ENCODE results near the gene SRC. TPM values are rescaled to one million over a fixed set of nuclear protein-coding genes. Genes with fewer than 3 reads are reported as not detected.

SRC gene
- total RNA-seq, 2 donors from 2014 or later, result 61.2 to 149 TPM

DNA sequence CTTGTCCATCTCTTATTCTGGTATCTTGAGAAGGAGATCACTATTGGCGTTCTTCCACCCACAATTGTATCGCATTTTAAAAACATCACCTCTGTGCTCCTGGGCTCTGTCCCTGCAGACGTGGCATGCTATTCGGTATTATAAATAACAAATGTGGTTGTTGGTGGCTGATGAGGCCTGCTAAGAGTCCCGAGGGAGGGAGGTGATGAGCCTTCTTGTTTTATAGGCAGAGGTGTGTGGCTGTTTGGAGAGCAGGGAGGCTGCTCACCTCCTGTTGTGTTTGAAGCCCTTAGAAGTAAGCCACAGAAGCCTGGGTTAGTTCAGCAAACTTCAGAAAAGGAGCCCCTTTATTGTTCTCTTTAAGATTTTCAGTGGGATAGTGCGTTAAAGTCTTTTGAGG is 40.9 kb upstream of the SRC start:
- Histone ChIP-seq H3K27ac (peak overlapping the region in 1 of 2 donors; percentile 12), H3K36me3 (no peaks in the 10 kb centered on the region), H3K4me1 (replicated peaks) (peaks cover 25% of the 10 kb centered on the region), H3K9me3 (no peaks in the 10 kb centered on the region), H3K27me3 (replicated peaks; ENCODE audit: insufficient read depth) (no peaks in the 10 kb centered on the region), H3K4me3 (no peak overlapping the region)
- WGBS, result 55% methylated on average over 6 of the region's 6 CpGs
- intact Hi-C loops (cut with DNase I), result no loop called here
- no peak for TF ChIP-seq POLR2AphosphoS5 (IDR thresholded peaks at IDR 0.05)
- TF ChIP-seq, protein P1, sequence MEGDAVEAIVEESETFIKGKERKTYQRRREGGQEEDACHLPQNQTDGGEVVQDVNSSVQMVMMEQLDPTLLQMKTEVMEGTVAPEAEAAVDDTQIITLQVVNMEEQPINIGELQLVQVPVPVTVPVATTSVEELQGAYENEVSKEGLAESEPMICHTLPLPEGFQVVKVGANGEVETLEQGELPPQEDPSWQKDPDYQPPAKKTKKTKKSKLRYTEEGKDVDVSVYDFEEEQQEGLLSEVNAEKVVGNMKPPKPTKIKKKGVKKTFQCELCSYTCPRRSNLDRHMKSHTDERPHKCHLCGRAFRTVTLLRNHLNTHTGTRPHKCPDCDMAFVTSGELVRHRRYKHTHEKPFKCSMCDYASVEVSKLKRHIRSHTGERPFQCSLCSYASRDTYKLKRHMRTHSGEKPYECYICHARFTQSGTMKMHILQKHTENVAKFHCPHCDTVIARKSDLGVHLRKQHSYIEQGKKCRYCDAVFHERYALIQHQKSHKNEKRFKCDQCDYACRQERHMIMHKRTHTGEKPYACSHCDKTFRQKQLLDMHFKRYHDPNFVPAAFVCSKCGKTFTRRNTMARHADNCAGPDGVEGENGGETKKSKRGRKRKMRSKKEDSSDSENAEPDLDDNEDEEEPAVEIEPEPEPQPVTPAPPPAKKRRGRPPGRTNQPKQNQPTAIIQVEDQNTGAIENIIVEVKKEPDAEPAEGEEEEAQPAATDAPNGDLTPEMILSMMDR (IDR thresholded peaks at IDR 0.05), result no peak
- TF ChIP-seq POLR2A (IDR thresholded peaks at IDR 0.05), result no peak
- no peak for DNase-seq (ENCODE audit: low spot score)

DNA sequence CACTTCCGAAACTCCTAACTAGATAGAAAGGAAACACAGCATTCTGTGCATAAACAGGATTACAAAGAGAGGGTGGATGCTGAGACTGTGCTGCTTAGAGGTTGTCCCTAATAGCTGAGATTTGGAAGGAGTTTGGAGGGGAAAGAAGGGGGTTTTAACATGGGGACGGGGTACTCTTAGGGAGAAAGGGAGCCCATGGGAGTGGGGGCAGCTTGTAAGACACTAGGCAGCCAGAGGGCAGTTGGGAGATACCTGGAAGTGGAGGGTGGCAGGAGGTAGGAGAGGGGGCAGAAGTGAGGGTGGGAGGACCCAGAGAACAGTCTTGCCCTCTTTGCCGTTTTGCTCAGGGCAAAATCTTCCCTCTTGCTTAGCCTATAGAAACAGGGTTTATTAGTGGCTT is 40.1 kb upstream of the SRC start:
- no peaks in the 10 kb centered on the region for H3K27me3 ChIP-seq (replicated peaks; ENCODE audit: insufficient read depth)
- TF ChIP-seq POLR2AphosphoS5 (IDR thresholded peaks at IDR 0.05) (no peak), POLR2A (IDR thresholded peaks at IDR 0.05) (no peak)
- TF ChIP-seq, protein P1 (IDR thresholded peaks at IDR 0.05), result no peak
- H3K36me3 ChIP-seq, result no peaks in the 10 kb centered on the region
- H3K4me3 ChIP-seq, result no peak overlapping the region
- peaks cover 29% of the 10 kb centered on the region for H3K4me1 ChIP-seq (replicated peaks)
- intact Hi-C loops (cut with DNase I), result no loop called here
- H3K27ac ChIP-seq, result no peak overlapping the region
- WGBS, result 59% methylated on average over 3 of the region's 3 CpGs
- DNase-seq (ENCODE audit: low spot score), result no peak
- no peaks in the 10 kb centered on the region for H3K9me3 ChIP-seq

DNA sequence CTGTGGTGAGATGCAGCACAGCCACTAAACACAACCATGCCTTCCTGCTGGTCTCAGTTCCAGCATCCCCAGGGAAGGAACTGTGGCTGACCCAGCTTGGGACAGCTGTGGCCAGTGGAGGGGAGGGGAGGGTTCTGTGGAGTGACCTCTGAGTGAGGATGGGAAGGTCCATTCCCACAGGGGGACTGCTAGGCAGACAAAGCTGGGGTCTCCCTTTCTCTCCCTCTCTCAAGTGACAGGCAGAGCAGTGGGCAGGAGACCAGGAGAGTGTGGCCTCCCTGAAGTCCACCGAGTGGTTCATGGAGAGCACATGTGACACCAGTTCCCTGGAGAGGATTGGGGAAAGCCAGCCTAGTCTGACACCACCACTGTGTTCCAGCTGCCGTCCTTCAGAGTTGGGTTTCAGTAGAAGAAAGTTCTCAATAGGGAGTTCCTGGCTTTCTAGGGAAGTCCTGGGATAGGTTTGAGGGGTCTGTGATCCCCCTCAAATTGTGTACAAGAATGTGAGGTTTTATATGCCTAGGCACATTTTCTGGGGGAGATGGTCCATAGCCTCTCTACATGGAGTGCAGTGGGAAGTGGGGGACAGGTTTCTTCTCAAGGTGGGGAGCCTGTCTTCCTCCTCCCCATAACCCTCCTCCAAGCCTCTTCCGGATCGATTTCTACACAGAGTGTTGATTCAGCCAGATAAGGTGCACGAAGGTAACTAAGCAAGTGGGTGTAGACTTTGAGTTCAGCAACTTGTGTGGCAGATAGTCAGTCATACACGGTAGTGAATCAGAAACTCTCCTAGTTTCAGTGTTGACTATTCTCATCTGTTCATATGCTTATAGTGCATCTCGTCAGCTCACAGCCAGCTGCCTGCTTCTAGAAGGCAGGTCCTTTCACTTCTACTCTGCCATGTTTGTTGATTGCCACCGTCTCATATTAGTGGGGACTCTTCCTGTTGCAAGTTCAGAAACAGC is 37.6 kb upstream of the SRC start:
- H3K27me3 ChIP-seq (replicated peaks; ENCODE audit: insufficient read depth), result no peaks in the 10 kb centered on the region
- H3K4me1 ChIP-seq (replicated peaks), result peaks cover 23% of the 10 kb centered on the region
- no peaks in the 10 kb centered on the region for H3K36me3 ChIP-seq
- no peaks in the 10 kb centered on the region for H3K9me3 ChIP-seq
- TF ChIP-seq POLR2A (IDR thresholded peaks at IDR 0.05), result no peak
- no peak for TF ChIP-seq POLR2AphosphoS5 (IDR thresholded peaks at IDR 0.05)
- TF ChIP-seq, protein P1 (IDR thresholded peaks at IDR 0.05), result no peak
- intact Hi-C loops (cut with DNase I), result no loop called here
- 73% methylated on average over 8 of the region's 8 CpGs for WGBS
- H3K4me3 ChIP-seq, result no peak overlapping the region
- no peak for DNase-seq (ENCODE audit: low spot score)
- H3K27ac ChIP-seq, result peak overlapping the region; percentile 56 to 72

DNA sequence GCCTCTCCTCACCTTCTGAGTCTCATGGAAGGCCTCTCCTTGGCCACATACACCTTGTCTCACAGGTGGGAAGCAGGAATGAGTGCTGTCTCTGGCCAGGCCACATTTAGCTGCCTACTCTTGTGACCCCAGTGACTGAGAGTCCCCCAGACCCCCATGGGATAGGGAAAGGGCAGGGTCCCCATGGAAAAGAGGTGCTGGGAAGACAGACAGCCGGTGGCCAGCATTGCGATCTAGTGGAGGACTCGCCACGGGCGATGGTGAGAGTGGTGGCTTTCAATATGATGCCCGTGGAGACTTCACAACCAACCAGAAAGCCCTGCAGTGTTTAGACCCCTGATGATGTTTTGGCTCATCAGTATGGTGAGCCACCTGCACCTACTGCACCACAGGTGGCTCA is 36.6 kb upstream of the SRC start:
- Histone ChIP-seq H3K9me3 (no peaks in the 10 kb centered on the region), H3K4me3 (no peak overlapping the region), H3K4me1 (replicated peaks) (peaks cover 17% of the 10 kb centered on the region), H3K36me3 (no peaks in the 10 kb centered on the region), H3K27me3 (replicated peaks; ENCODE audit: insufficient read depth) (no peaks in the 10 kb centered on the region), H3K27ac (peak overlapping the region; percentile 56 to 72)
- TF ChIP-seq POLR2AphosphoS5 (IDR thresholded peaks at IDR 0.05), result no peak
- TF ChIP-seq, protein P1 (IDR thresholded peaks at IDR 0.05), result no peak
- no peak for TF ChIP-seq POLR2A (IDR thresholded peaks at IDR 0.05)
- WGBS, result 85% methylated on average over 6 of the region's 6 CpGs
- intact Hi-C loops (cut with DNase I), result no loop called here
- no peak for DNase-seq (ENCODE audit: low spot score)

All from prostate gland (tissue), 2 donors.